Epithelial cell of proximal tubule (primary cell): ENCODE results near the gene APOM. TPM values are rescaled to one million over a fixed set of nuclear protein-coding genes. Genes with fewer than 3 reads are reported as not detected.

ENCODE experiments used
- DNase-seq: peaks from one replicate; pipeline ENCODE4 v3.0.0-alpha.2; 2011; ENCODE audit warnings: low read depth
- H3K4me3 ChIP-seq: 2 replicates; pipeline ENCODE4 v1.5.1; 2011; ENCODE audit warnings: low read depth, mild to moderate bottlenecking, low read length
- total RNA-seq: library from RNA; depleted of rRNA; stranded (reverse); fragments of >200 nt; gene quantifications from 2 replicates; pipeline ENCODE4 v1.2.3, GENCODE V29; 2015
- TF ChIP-seq, protein P1 (sequence below): conservative IDR thresholded peaks from 2 replicates; pipeline ENCODE4 v1.5.1; 2012; ENCODE audit warnings: low read depth, mild to moderate bottlenecking, low read length

Gene APOM
- total RNA-seq, 1 donor from 2014 or later = 0.81 TPM

DNA sequence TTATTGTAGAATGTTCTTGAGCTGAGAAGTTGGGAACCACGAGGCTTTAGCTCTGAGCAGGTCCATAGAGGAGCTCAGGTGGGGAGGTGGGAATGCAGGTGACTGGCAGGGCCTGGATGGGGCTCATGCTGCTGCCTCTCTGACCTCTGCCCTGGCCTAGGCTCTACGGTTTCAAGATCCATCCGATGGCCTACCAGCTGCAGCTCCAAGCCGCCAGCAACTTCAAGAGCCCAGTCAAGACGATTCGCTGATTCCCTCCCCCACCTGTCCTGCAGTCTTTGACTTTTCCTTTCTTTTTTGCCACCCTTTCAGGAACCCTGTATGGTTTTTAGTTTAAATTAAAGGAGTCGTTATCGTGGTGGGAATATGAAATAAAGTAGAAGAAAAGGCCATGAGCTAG lies 14.0 kb downstream of the APOM start, which contains the start of gene LY6G5B:
TSS of gene LY6G5B (plus strand) at position 301 of the 400 bp plus-strand sequence. CDS start 975 bp downstream, outside the sequence.
- DNase-seq = no peak
- no peak within 1 kb of the TSS for H3K4me3 ChIP-seq
- TF ChIP-seq, protein P1, sequence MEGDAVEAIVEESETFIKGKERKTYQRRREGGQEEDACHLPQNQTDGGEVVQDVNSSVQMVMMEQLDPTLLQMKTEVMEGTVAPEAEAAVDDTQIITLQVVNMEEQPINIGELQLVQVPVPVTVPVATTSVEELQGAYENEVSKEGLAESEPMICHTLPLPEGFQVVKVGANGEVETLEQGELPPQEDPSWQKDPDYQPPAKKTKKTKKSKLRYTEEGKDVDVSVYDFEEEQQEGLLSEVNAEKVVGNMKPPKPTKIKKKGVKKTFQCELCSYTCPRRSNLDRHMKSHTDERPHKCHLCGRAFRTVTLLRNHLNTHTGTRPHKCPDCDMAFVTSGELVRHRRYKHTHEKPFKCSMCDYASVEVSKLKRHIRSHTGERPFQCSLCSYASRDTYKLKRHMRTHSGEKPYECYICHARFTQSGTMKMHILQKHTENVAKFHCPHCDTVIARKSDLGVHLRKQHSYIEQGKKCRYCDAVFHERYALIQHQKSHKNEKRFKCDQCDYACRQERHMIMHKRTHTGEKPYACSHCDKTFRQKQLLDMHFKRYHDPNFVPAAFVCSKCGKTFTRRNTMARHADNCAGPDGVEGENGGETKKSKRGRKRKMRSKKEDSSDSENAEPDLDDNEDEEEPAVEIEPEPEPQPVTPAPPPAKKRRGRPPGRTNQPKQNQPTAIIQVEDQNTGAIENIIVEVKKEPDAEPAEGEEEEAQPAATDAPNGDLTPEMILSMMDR = no peak

DNA sequence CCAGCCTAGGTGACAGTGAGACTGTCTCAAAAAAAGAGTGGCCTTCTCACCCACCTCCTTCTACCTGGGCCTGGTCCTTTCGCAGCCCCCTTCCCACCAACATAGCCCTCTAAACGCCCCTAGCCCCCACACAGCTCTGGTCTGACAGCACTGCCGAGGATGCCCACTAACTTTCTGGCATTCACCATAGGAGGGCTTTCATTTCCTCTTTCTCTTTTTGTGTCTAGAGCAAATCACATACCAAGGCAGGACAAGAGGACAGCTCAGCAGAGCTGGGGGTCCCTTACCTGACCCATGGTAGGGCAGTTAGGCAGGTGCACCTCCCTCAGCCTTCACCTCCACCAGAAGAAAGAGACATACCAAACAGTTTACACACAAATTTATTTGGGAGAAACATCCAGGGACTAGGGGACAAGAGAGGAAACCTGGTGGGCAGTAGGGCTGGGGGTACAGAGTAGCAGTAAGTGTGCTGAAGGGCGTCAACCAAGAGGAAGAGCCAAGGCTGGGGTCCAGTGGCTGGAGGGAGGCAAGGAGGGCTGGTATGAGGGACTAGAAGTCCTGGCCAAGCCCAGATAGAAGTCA lies 20.7 kb downstream of the APOM start:
- no peak overlapping the region for H3K4me3 ChIP-seq
- TF ChIP-seq, protein P1 = no peak
- no peak for DNase-seq

DNA sequence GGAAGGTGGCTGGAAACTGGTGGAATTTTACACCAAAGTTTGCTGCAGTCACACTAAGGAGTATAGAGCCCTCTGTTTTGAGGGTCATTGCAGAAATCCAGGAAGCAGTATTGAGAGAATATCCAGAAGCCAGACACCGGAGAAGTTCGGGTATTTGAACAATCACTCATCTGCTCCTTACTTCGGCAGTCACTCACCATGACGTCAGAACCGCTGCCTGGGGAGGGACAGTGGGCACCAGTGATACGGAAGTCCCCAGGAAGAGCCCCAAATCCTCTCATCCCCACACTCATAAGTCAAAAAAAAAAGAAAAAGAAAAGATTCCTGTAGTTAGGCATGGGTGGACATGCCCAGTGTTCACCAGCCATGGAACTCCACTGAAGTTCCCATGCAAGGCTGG lies 21.2 kb downstream of the APOM start:
- H3K4me3 ChIP-seq = no peak overlapping the region
- TF ChIP-seq, protein P1 = no peak
- DNase-seq = no peak

DNA sequence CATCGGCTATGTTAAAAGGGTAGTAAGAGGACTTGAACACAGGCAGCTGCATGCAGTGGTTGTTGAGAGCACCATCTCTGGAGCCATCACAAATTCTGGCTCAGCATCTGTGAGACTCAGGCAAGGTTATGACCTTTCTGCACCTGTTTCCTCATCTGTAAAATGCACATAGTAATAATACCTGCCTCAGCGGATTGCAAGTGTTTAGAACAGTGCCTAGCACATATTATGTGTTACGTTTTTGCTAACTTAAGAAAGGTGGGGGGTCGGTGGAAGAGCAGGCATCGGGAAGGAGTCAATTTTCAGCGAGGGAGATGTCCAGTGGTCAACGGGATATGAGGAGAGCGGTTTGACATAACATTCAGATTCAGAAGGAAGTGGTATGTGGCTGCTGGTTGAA lies 22.3 kb downstream of the APOM start:
- TF ChIP-seq, protein P1 = no peak
- DNase-seq = no peak
- H3K4me3 ChIP-seq = no peak overlapping the region

DNA sequence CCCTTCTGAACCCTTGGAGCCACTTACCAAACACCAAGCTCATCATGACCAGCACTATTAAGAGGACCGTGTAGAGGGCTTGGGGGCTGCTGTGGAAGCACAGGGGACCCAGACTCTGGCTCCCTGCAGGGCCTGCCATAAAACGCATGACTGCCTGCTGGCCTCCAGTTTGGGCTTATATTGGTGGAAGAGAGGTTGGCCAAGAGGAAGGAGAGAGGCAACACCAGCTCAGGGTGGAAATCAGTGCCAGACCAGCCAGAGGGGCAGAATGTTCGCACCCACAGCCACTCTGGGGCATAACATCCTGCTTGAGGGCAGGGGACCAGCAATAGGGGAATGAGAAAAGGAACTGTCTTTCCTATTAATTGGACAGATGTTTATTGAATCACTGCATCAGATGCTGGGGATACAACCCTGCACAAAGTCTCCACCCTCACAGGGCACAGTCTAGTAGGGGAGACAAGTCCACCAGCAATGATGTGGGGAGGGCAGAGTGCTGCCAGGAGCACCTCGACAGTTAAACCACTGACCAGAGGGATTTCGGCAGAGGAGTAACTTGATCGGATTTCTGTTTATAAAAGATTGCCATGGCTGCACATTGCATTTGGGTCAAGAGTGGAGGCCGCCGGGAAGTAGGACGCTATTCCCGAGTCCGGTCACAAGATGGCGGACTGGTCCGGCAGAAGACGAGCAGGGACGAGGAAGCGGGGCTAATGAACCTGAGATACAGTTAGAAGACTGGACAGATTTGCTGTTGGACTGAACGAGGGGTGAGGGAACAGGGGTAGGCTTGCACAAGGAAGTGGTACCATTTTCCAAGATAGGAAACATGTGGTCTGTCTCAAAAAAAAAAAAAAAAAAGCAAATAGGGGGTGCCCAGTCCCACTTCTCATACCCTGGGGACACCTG lies 24.8 kb downstream of the APOM start, which contains the start of gene LY6G5C:
TSS of gene LY6G5C (minus strand) at position 842 of the 909 bp plus-strand sequence. CDS start at position 148, 694 bp downstream.
- peak; percentile 66 for DNase-seq
- peak within 1 kb of the TSS; percentile 54 for H3K4me3 ChIP-seq
- TF ChIP-seq, protein P1 = peak; percentile 59

DNA sequence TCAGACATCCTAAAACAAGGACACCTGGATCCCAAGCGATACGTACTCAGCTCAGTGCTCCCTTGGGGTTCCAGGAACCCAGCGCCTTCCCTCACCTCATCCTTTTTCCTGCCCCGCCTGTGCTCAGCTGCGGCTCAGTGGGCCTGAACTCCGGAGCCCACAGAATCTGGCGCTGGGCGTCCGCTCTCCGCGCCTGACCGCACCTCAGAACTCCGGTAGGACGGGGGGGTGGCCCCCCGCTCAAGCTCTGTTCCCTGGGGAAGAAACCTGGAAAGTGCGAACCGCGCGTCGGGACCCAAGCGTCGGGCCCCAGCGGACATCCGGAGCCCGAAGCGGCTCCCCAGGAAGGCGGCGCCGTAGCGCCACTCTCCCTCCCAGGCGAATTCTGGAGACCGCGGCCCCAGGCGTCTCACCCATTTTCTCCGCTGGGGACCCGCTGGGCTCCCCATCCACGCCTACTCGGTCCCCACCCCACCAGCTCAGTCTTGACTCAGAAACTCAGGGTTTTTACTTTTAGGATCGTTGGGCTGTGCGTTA lies 25.5 kb downstream of the APOM start:
- peak overlapping the region; percentile 54 for H3K4me3 ChIP-seq
- TF ChIP-seq, protein P1 = no peak
- DNase-seq = no peak
